Inferior parietal cortex (tissue), 1 donor: ENCODE measurements around the gene DNASE1.

Experiments
- DNase-seq: peaks from one replicate; pipeline ENCODE4 v3.0.0-alpha.2; 2016; ENCODE audit errors: extremely low spot score

DNASE1 gene

GRCh38 chr16:3695610-3696369 lies 41.3 kb downstream of the DNASE1 start:
- DNase-seq, result no peak

GRCh38 chr16:3696425-3697218 lies 42.1 kb downstream of the DNASE1 start:
- DNase-seq, result peak; percentile 16

GRCh38 chr16:3698941-3699340 lies 44.5 kb downstream of the DNASE1 start:
- no peak for DNase-seq

GRCh38 chr16:3701531-3701930 lies 47.0 kb downstream of the DNASE1 start:
- no peak for DNase-seq

- DNase-seq, result no peak
Measured at GRCh38 chr16:3702082-3702481, 47.6 kb downstream of the DNASE1 start.

GRCh38 chr16:3706253-3707012 lies 51.9 kb downstream of the DNASE1 start:
- DNase-seq, result no peak
